T-cell (primary cell): ENCODE measurements around the gene ACP6. TPM values are rescaled to one million over a fixed set of nuclear protein-coding genes. Genes with fewer than 3 reads are reported as not detected.
A peak's percentile ranks its signal among the peaks of the same experiment; 100 is the strongest.
"Not testable (repeated sequence)": the region's sequence is repeated elsewhere in the genome, so short reads cannot be mapped to it uniquely, and the experiment has no call there.

Experiments
- ATAC-seq, 4 experiments: fragments of 200-7000 bp in 3 of 4; fragments of 150-1000 bp in 1 of 4; cut with Tn5 transposase; replicated peaks in 1 of 4; 1 replicate in 3 of 4; 2 replicates in 1 of 4; pipeline ENCODE4 v1.10.0; 2021; ENCODE audit warnings: moderate library complexity in 3 of 4, mild to moderate bottlenecking in 2 of 4, moderate number of reproducible peaks in 1 of 4
- CTCF ChIA-PET, 2 donors: fragments of 300-600 bp; sonication (Branson Sonifier 250); formaldehyde crosslinking; loops; one replicate each; lab custom pipeline; 2022; ENCODE audit warnings: antibody characterized with exemption in 2 of 2; lab: Charles Lee
- POLR2A ChIA-PET, 2 donors: fragments of 300-600 bp; sonication (Branson Sonifier 250); formaldehyde crosslinking; loops; one replicate each; lab custom pipeline; 2022; ENCODE audit warnings: antibody characterized with exemption in 2 of 2; lab: Charles Lee
- DNase-seq, 35 experiments: peaks; one replicate each; pipeline versions ENCODE4 v3.0.0 to v3.0.0-alpha.2; 2013 to 2023
- H3K27ac ChIP-seq: one replicate; pipeline ENCODE4 v1.5.1; 2013; ENCODE audit warnings: low read length
- H3K27me3 ChIP-seq, 2 experiments: replicated peaks in 1 of 2; 1 replicate in 1 of 2; 2 replicates in 1 of 2; pipeline versions ENCODE4 v1.6.1 to v1.7.0; 2013; ENCODE audit warnings: low read length in 1 of 2, mixed read lengths in 1 of 2; ENCODE audit not compliant: control insufficient read depth in 2 of 2, insufficient read depth in 2 of 2; ENCODE audit errors: extremely low read depth in 1 of 2
- H3K36me3 ChIP-seq, 2 donors: 1 replicate in 1 of 2; 2 replicates in 1 of 2; pipeline versions ENCODE4 v1.6.1 to v1.7.0; 2013; ENCODE audit warnings: low read length in 1 of 2; ENCODE audit not compliant: control insufficient read depth in 2 of 2, insufficient read depth in 1 of 2; ENCODE audit errors: extremely low read depth in 1 of 2
- H3K4me1 ChIP-seq, 2 experiments: 1 replicate in 1 of 2; 2 replicates in 1 of 2; pipeline versions ENCODE4 v1.6.1 to v1.7.0; 2013; ENCODE audit warnings: low read length in 2 of 2, mixed read lengths in 1 of 2; ENCODE audit not compliant: insufficient read depth in 2 of 2, control insufficient read depth in 1 of 2; ENCODE audit errors: extremely low read depth in 1 of 2
- H3K4me3 ChIP-seq, 2 donors: 1 replicate in 1 of 2; 2 replicates in 1 of 2; pipeline versions ENCODE4 v1.5.1 to v1.7.0; 2013; ENCODE audit warnings: mild to moderate bottlenecking in 2 of 2, low read length in 1 of 2, moderate library complexity in 1 of 2; ENCODE audit not compliant: control insufficient read depth in 1 of 2; ENCODE audit errors: extremely low read depth in 1 of 2
- H3K9me3 ChIP-seq: 2 replicates; pipeline ENCODE4 v1.7.0; 2013
- H3K27ac Mint-ChIP-seq, 2 donors: one replicate each; pipeline ENCODE4 v1.8.0; 2020 to 2021; ENCODE audit warnings: mild to moderate bottlenecking in 2 of 2, mixed read lengths in 2 of 2
- H3K27me3 Mint-ChIP-seq, 2 donors: one replicate each; pipeline ENCODE4 v1.8.0; 2021 to 2022; ENCODE audit warnings: mixed read lengths in 2 of 2
- H3K36me3 Mint-ChIP-seq: one replicate; pipeline ENCODE4 v1.8.0; 2021; ENCODE audit warnings: mixed read lengths
- H3K4me1 Mint-ChIP-seq, 3 donors: one replicate each; pipeline ENCODE4 v1.8.0; 2020 to 2022; ENCODE audit warnings: mixed read lengths in 3 of 3, mild to moderate bottlenecking in 1 of 3
- H3K4me3 Mint-ChIP-seq, 3 donors: one replicate each; pipeline ENCODE4 v1.8.0; 2020 to 2022; ENCODE audit warnings: mild to moderate bottlenecking in 3 of 3, mixed read lengths in 3 of 3, moderate library complexity in 3 of 3
- H3K9me3 Mint-ChIP-seq, 3 donors: one replicate each; pipeline ENCODE4 v1.8.0; 2020 to 2022; ENCODE audit warnings: mixed read lengths in 3 of 3
- WGBS: methylation state at CpG from one replicate; pipeline ENCODE4 v1.1.5; 2013; ENCODE audit warnings: missing lambda C conversion rate; ENCODE audit not compliant: insufficient coverage; 5-methylcytosine and 5-hydroxymethylcytosine counted together
- total RNA-seq, 35 experiments: library from RNA in 6 of 35; stranded (reverse) in 6 of 35; fragments of 120-200 nt in 1 of 35; gene quantifications; one replicate each; pipeline versions ENCODE4 v1.2.1 to v1.2.4 and lab custom pipeline; 2013 to 2026

Gene ACP6
- total RNA-seq, 5 donors from 2014 or later (not counting 1 experiment from before 2014, with no cell fraction given), result 10.0 to 21.5 (median 19.4) TPM

DNA sequence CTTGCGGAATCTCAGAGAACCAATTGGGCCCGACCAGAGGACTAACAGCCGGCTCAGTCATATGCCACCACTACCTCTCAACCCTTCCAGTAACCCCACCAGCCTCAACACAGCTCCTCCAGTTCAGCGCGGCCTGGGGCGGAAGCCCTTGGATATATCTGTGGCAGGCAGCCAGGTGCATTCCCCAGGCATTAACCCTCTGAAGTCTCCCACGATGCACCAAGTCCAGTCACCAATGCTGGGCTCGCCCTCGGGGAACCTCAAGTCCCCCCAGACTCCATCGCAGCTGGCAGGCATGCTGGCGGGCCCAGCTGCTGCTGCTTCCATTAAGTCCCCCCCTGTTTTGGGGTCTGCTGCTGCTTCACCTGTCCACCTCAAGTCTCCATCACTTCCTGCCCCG lies 49.8 kb downstream of the ACP6 start:
- ChIA-PET CTCF (no interaction called here), POLR2A (no interaction called here)
- H3K36me3 ChIP-seq, result peaks cover 11 to 44% of the 10 kb centered on the region in 2 donors
- Mint-ChIP-seq H3K4me3 (no peak overlapping the region), H3K9me3 (no peaks in the 10 kb centered on the region), H3K27me3 (no peaks in the 10 kb centered on the region), H3K4me1 (peaks cover 19 to 22% (median 21%) of the 10 kb centered on the region in 3 donors), H3K36me3 (peaks cover 45% of the 10 kb centered on the region), H3K27ac (peak overlapping the region in 1 of 2 donors; percentile 46)
- H3K27ac ChIP-seq, result no peak overlapping the region
- 98% methylated on average over 11 of the region's 12 CpGs for WGBS
- peaks cover 5 to 10% of the 10 kb centered on the region in 2 experiments for H3K4me1 ChIP-seq
- ATAC-seq, result no peak
- no peak for DNase-seq
- H3K9me3 ChIP-seq, result no peaks in the 10 kb centered on the region
- H3K27me3 ChIP-seq, result no peaks in the 10 kb centered on the region
- H3K4me3 ChIP-seq, result no peak overlapping the region

DNA sequence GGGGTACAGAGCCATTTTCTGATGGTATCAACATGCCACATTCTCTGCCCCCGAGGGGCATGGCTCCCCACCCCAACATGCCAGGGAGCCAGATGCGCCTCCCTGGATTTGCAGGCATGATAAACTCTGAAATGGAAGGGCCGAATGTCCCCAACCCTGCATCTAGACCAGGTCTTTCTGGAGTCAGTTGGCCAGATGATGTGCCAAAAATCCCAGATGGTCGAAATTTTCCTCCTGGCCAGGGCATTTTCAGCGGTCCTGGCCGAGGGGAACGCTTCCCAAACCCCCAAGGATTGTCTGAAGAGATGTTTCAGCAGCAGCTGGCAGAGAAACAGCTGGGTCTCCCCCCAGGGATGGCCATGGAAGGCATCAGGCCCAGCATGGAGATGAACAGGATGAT lies 50.6 kb downstream of the ACP6 start:
- CTCF ChIA-PET, result no interaction called here
- H3K4me1 Mint-ChIP-seq, result peaks cover 19 to 21% (median 19%) of the 10 kb centered on the region in 3 donors
- POLR2A ChIA-PET, result no interaction called here
- DNase-seq (no peak), ATAC-seq (no peak)
- Histone ChIP-seq H3K4me1 (peaks cover 5 to 10% of the 10 kb centered on the region in 2 experiments), H3K27me3 (no peaks in the 10 kb centered on the region), H3K36me3 (peaks cover 12 to 47% of the 10 kb centered on the region in 2 donors), H3K27ac (no peak overlapping the region), H3K4me3 (no peak overlapping the region), H3K9me3 (no peaks in the 10 kb centered on the region)
- H3K4me3 Mint-ChIP-seq, result no peak overlapping the region
- 96% methylated on average over 7 of the region's 7 CpGs for WGBS
- no peaks in the 10 kb centered on the region for H3K9me3 Mint-ChIP-seq
- H3K36me3 Mint-ChIP-seq, result peaks cover 45% of the 10 kb centered on the region
- no peaks in the 10 kb centered on the region for H3K27me3 Mint-ChIP-seq
- H3K27ac Mint-ChIP-seq, result no peak overlapping the region

DNA sequence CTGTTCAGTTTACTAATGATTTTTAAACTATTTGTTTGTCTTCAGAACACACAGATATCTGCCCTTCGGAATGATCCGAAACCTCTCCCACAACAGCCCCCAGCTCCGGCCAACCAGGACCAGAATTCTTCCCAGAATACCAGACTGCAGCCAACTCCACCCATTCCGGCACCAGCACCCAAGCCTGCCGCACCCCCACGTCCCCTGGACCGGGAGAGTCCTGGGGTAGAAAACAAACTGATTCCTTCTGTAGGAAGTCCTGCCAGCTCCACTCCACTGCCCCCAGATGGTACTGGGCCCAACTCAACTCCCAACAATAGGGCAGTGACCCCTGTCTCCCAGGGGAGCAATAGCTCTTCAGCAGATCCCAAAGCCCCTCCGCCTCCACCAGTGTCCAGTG lies 51.6 kb downstream of the ACP6 start:
- 98% methylated on average over 7 of the region's 8 CpGs for WGBS
- H3K36me3 Mint-ChIP-seq, result peaks cover 52% of the 10 kb centered on the region
- no peak overlapping the region for H3K27ac ChIP-seq
- H3K4me1 ChIP-seq, result peaks cover 5 to 10% of the 10 kb centered on the region in 2 experiments
- H3K9me3 ChIP-seq, result no peaks in the 10 kb centered on the region
- H3K36me3 ChIP-seq, result peaks cover 14 to 45% of the 10 kb centered on the region in 2 donors
- no peak overlapping the region for H3K4me3 ChIP-seq
- H3K4me1 Mint-ChIP-seq, result peaks cover 19 to 21% (median 19%) of the 10 kb centered on the region in 3 donors
- H3K4me3 Mint-ChIP-seq, result no peak overlapping the region
- H3K27me3 Mint-ChIP-seq, result no peaks in the 10 kb centered on the region
- H3K27ac Mint-ChIP-seq, result peak overlapping the region; percentile 30 to 59
- no peak for ATAC-seq
- ChIA-PET CTCF (no interaction called here), POLR2A (no interaction called here)
- no peaks in the 10 kb centered on the region for H3K27me3 ChIP-seq
- DNase-seq, result no peak
- H3K9me3 Mint-ChIP-seq, result no peaks in the 10 kb centered on the region

DNA sequence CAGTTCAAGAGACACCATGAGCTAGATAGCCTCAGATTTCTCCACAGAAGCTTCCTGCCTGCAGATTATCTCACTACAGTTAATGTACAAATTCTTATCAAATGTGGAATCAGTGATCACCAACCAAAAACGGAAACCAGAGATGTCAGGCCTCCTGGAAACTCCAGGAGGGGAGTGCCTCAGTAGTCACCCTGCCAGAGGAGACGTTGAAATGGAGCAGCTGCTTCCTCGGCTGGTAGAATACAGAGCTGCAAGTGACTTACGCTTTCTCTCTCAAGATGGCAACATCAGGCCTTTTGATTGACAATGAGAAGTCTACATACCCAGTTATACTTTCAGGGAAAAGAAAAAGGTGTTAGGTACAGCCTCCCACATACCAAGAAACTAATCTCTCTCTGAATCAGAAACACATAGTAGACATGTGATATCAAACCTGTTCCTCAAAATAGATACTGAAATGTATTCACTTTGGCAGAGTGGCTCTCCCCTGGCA lies 52.2 kb downstream of the ACP6 start:
- CTCF ChIA-PET, result no interaction called here
- Mint-ChIP-seq H3K9me3 (no peaks in the 10 kb centered on the region), H3K4me3 (no peak overlapping the region), H3K27me3 (no peaks in the 10 kb centered on the region), H3K27ac (peak overlapping the region; percentile 30 to 59), H3K4me1 (peaks cover 19 to 21% (median 19%) of the 10 kb centered on the region in 3 donors), H3K36me3 (peaks cover 58% of the 10 kb centered on the region)
- POLR2A ChIA-PET, result interaction anchor here in 1 of 2 donors (0.7 kb wide), 1 partner anchor 9 kb away, joined by 3 read pairs; no protein-coding TSS in a partner anchor
- Histone ChIP-seq H3K27me3 (no peaks in the 10 kb centered on the region), H3K9me3 (no peaks in the 10 kb centered on the region), H3K36me3 (peaks cover 14 to 49% of the 10 kb centered on the region in 2 donors), H3K27ac (no peak overlapping the region), H3K4me3 (no peak overlapping the region), H3K4me1 (peaks cover 5 to 10% of the 10 kb centered on the region in 2 experiments)
- peak; percentile 63 to 82 (median 66) for ATAC-seq
- peak in 6 of 35 experiments; percentile 13 to 58 (median 16) for DNase-seq
- 0% methylated on average over 1 of the region's 4 CpGs for WGBS

DNA sequence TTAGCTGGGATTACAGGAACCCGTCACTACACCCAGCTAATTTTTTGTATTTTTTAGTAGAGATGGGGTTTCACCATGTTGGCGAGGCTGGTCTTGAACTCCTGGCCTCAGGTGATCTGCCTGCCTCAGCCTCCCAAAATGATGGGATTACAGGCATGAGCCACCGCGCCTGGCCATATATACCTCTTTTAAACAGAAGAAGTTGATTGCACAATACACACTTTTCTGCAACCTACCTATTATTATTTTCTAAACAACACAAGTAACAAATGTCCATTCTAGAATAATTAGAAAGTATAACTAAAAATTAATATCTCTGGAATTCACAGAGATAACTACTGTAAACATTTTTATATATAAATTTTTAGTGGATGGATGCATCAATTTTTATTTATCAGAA lies 55.4 kb downstream of the ACP6 start:
- ATAC-seq, H3K9me3 ChIP-seq, POLR2A ChIA-PET, H3K27me3 Mint-ChIP-seq, H3K4me3 ChIP-seq, H3K27ac ChIP-seq, DNase-seq, H3K4me3 Mint-ChIP-seq, H3K27ac Mint-ChIP-seq, H3K9me3 Mint-ChIP-seq, H3K27me3 ChIP-seq: not testable (repeated sequence)
- H3K4me1 ChIP-seq, result peaks cover 5 to 10% of the 10 kb centered on the region in 2 experiments
- H3K4me1 Mint-ChIP-seq, result peaks cover 19 to 21% (median 19%) of the 10 kb centered on the region in 3 donors
- no CpG with 5 or more reads among the region's 4 CpGs for WGBS
- peaks cover 58% of the 10 kb centered on the region for H3K36me3 Mint-ChIP-seq
- peaks cover 8 to 52% of the 10 kb centered on the region in 2 donors for H3K36me3 ChIP-seq
- CTCF ChIA-PET, result interaction anchor here in 1 of 2 donors (1.3 kb wide), 1 partner anchor 12 kb away, joined by 5 read pairs; no protein-coding TSS in a partner anchor

DNA sequence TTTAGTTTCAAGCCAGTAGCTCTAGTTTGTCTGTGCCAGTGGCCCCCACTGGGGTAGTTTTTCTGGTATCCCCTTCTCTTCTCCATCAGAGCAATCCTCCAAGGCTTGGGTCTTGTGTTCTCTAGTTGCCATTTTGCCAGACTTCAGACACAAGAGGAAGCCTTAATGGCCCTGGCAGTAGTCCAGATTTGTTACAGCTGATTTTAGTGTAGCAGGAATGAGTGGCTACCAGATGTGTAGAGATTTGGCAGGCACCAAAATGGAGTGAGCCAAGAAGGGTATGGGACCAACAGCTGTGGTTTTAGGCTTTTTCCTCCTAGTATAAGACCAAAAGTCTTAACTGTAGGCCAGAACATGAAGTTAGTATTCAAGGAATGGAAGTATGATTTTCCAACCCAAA lies 56.8 kb downstream of the ACP6 start:
- H3K4me3 ChIP-seq, result no peak overlapping the region
- ATAC-seq (no peak), DNase-seq (no peak)
- peaks cover 15 to 16% (median 15%) of the 10 kb centered on the region in 3 donors for H3K4me1 Mint-ChIP-seq
- no peak overlapping the region for H3K27ac ChIP-seq
- no peaks in the 10 kb centered on the region for H3K9me3 Mint-ChIP-seq
- H3K4me1 ChIP-seq, result peaks cover 3 to 5% of the 10 kb centered on the region in 2 experiments
- H3K4me3 Mint-ChIP-seq, result no peak overlapping the region
- peaks cover 3 to 48% of the 10 kb centered on the region in 2 donors for H3K36me3 ChIP-seq
- CTCF ChIA-PET, result no interaction called here
- no peaks in the 10 kb centered on the region for H3K9me3 ChIP-seq
- H3K36me3 Mint-ChIP-seq, result peaks cover 67% of the 10 kb centered on the region
- H3K27me3 ChIP-seq, result no peaks in the 10 kb centered on the region
- POLR2A ChIA-PET, result no interaction called here
- H3K27me3 Mint-ChIP-seq, result no peaks in the 10 kb centered on the region
- no peak overlapping the region for H3K27ac Mint-ChIP-seq
